Activated CD8-positive, alpha-beta memory T cell treated with anti-CD3 and anti-CD28 coated beads, Interleukin-2, amount 50 U/mL, for 24 hours (primary cell): ENCODE results near the gene PLAAT2.
"Not testable (repeated sequence)": the region's sequence is repeated elsewhere in the genome, so short reads cannot be mapped to it uniquely, and the experiment has no call there.

Experiments used
- DNase-seq: peaks from one replicate; pipeline ENCODE4 v3.0.0-alpha.2; 2020; ENCODE audit errors: extremely low read depth

Gene PLAAT2

DNA sequence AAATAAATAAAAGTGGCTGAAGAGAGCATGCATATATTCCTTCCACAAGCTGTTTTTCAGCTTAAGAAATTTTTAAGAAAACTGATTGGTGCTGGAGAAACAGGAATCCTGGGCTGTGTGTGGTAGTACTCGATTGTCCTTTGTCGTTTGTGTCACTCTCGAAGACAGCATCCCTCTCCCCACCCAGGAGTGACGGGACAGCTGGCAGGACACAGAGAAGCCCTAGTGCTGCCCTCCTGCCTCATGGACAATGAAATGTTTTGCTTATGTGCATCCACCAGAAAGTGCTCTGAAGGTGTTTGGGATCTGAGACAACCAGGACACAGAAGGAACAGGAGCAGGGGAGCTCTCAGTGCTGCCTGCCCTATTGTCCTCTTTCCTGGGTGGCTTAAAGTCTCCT is 13.8 kb downstream of the PLAAT2 start:
- no peak for DNase-seq

DNA sequence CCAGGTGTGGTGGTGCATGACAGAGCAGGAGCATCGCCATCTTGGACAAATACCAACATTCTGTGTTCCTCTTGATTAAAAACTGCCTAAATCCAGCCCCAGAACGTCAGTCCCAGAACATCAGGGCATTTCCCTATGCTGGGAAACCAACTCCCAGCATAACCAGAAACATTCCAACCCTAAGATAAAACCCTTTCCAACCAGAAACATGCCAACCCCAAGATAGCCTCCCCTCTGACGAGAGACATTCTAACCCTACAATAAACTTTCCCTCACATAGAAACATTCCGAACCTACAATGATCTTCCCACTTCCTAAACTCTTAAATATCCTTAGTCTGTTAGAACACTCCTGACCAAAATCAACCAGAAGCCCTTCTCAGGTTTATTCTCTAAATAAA is 15.0 kb downstream of the PLAAT2 start:
- DNase-seq: no peak

DNA sequence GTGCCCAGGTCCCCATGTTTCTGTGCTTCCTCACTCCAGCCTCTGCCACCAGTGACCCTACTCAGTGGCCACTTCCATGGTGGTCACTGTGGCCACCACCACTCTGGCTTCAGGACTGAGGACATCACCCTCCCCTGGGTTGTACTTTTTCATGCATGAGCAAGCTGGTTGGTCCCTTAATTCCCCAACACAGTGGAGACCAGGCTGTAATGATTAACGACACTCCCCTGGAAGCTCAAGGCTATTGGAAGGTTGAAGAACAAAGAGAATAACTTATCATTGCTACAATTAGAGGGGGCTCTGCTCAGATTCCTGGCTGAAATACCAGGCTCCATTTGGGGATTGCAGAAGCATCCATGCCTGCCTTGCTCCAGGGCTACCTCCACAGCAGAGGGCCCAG is 16.1 kb downstream of the PLAAT2 start:
- no peak for DNase-seq

DNA sequence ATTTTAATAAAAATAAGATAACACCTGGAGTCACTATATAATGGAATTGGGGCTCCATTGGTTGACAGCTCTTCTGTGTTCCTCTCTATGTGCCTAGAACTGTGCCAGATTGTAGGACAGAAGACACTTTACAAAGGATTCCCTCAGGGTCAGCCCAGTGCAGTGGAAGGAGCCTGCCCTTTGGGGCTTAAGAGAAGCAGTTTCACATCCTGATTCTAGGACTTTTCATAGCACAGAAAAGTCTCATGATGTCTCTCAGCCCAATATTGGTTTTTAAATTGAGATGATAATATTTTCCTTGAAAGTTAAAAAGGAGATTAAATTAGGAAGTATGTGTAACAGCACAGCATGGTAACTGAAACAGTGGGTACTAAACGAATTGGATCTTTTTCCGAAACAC is 19.5 kb downstream of the PLAAT2 start:
- no peak for DNase-seq

DNA sequence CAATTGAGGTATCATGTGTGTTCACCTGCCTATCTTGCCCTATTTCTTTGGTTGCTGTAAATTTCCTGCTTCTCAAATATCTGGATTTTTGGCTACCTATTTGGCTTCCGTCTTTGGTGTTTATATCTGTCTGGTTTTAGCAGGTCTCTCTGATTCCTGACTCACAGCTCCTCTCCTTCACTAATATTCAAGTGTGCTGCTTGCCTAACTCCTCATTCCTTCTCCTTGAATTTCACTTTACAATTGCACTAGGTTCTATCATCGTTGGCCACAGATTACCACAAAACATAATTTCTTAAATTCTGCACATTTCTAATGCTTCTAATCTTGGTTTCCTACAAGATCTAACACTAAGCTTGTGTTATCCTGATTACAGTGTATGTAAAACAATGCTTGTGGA is 20.7 kb downstream of the PLAAT2 start:
- not testable (repeated sequence) for DNase-seq

DNA sequence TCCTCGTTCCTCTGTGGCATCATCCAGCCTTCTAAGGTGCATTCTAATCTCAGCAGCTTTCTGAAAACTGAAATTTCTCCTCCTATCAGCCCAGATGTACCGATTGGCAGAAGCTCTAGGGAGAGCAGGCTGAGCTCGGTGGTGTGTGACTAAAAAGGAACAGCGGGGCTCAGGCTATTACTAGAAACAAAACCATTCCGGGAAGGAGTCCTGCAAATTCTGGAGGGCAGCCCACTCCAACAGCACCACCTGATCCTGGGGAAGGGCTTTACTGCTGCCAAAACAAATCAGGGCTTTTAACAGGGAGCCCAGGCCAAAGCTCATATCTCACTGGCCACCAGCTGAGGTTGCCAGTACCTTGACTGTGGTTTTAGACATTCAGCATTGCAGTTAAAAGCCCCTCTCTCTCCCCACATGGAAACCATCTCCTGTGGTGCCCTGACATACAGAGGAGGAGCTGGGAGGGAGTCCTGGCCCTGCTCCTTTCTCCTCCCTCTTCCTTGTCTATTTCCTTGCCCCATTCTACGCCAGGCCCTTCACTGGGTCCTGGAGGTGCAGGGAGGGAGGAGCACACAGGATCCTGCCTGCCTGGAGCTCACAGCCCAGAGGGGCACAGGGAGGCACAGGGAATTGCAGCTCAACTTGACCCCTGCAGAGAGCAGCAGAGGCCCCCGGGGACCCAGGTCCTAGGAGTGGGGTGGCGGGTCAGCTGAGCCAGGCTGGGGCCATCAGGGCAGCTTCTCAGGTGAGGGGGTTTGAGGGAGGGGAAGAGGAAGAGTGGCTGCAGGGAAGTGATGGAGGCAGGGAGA is 25.7 kb downstream of the PLAAT2 start:
- no peak for DNase-seq

DNA sequence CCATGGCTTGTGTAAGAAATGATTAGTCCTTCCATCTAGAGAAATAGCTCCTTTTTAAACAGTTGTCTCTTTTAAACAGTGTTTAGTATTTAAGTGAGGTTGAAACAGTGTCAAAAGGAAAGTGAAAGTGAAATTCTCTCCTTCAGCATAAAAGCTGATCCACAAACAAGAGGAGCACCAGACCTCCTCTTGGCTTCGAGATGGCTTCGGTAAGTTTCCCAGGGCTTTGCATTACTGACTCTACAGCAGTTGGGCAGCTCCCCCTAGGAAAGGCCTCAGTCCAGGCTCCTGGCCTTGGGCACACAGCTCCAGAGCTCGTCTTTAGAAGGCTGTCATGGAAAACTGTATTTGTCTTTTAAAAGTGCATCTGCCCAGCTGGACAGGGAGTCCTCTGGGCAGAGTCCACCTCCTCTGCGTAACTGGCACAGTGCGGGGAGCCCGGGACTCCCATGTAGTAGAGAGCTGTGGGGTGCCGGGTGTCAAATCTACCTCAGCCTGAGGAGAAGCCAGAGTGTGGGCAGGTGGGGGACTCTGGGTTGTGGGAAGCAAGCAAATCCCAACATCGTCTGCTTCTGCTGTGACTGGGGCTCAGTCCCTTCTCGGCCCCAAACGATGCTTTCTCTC is 26.4 kb downstream of the PLAAT2 start, which contains the start of gene PLAAT4:
TSS of gene PLAAT4 (plus strand) at position 140 of the 624 bp plus-strand sequence. CDS start at position 201, 61 bp downstream.
- no peak for DNase-seq

DNA sequence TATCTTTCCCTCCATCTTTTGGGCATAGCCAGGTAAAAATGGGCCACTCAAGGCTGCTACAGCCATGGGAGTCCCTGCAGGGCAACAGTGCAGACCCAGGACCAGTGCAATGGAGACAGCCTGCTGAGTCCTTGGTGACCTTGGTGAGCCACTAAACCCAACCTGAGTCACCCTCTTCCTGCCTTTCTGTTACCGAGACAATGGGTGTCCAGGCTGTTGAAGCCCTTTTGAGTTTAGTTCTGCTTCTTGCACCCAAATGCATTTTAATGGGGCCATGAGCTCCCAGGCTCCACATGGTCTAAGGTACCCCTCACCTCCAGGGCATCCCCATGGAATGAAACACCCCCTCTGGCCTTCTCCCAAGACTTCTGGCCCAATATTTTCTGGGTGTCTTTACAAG is 27.4 kb downstream of the PLAAT2 start:
- no peak for DNase-seq

DNA sequence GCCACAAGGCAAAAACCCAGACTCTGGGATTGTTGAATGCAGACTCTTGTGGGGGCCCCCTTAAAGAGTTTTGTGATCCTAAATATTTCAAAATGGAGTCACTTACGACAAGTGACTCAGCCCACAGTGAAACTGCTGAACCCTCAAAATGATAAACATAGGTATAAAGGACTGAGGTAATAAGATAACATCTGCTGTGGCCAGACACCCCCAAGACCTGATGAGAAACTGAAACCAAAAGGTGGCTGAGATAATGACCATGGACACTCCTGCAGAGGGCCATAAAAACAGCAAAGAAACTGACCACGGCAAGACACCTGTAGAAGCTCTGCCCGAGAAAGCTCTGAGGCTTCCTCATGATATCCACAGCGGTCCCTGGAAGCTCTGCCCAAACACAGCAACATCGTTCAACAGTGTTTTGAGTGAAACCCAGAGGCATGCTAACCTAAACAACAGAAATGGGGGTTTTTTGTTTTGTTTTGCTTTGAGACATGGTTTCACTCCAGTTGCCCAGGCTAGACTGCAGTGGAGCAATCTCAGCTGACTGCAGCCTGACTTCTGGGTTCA is 28.2 kb downstream of the PLAAT2 start:
- DNase-seq: no peak

DNA sequence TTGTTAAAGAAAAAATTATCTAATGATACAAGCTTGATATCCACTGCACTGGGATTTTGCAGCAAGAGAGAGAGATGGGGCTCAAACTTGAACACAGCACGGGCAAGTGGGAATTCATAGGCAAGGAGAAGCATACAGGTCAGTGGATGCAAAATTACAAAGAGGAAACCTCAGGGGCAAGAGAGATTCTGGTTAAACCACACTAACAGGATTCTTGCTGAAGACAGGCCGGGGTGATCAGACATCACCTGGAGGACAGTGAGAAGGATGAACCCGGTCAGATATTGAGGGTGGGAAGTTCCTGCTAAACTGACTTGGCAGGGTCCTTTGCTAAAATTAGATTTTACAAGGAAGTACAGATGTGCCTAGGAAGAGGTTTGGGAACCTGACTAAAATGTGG is 29.1 kb downstream of the PLAAT2 start:
- no peak for DNase-seq

DNA sequence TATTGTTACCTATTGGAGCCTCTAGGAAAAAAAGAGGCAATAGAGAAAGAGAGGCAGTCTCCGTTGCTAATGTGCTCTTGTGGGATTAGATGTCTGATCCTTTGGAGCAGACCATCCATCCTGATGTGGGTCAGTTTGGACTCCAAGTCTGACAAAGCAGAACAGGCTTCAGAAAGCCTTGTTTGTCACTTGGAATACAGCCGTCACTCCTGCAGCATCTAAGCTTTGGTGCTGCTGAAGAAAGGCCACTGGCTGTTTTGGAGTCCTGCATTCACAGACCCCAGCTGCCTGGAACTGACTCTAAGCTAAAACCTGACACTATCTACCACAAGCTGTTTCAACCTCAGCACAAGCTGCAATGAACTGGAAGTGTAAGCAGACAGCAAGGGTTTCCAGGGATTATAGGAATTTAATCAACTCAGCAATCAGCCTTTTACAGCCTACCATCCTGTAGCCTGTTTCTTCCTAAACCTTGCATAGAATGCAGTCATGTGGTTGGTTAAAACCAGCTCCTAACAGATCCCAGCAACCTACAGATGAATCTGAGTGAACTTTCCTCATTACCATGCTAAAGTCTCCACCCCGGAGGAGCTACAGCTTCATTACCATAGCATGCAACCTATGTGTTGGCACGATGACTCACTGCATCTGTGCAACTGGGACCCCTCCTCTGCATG is 30.2 kb downstream of the PLAAT2 start:
- DNase-seq: no peak

DNA sequence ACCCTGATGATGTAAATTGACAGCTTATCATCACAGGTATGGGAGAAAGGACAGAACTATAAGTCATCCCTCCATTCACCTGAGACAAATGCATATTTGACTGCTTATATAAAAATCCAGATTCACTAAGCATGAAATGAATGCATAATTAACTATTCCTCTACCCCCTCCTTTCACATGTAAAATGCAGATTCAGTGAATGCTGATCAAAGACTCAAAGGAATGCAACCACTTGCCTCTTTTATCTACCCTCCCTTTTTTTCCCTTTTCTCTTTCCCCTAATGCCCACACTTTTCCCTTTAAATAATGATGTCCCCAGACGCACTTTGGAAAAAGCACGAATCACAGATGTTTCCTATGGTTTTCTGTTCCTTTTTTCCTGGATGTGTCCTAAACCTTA is 31.1 kb downstream of the PLAAT2 start:
- no peak for DNase-seq

DNA sequence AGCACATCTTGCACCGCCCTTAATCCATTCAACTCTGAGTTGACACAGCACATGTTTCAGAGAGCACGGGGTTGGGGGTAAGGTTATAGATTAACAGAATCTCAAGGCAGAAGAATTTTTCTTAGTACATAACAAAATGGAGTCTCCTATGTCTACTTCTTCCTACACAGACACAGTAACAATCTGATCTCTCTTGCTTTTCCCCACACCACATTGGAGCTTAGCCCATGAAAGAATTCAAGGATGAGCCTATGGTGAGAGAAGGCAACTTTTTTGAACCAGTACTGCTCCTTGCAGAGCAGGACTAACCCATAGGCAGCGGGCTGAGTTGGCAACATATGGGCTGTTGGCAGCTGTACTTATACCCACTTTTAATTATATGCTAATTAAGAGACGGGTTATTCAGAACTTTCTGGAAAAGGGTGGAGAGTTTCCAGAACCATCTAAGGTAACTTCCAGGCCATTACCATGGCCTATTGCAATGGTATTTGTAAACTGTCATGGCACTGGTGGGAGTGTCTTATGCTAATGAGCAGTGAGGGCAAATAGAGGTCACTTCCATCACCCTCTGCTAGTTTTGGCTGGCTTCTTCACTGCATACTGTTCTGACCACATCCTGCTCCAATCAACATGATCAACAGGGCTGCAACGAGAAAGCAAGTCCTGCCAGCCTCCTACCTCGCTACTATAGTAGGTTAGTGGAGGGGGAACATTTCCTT is 31.9 kb downstream of the PLAAT2 start:
- DNase-seq: not testable (repeated sequence)

DNA sequence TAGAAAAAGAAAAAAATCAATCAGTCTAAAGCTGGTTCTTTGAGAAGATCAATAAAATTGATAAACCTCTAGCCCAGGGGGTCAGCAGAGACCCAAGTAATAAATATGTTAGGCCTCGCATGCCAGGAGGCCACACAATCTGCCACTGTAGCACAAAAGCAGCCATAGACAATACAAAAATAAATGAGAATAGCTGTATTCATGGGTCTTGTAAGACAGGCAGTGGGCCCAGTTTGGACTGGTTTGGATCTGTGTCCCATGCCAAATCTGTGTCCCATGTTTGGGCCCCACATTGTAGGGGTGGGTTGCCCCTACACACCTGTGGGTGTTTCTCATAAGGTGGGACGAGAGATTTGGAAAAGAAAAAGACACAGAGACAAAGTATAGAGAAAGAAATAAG is 33.2 kb downstream of the PLAAT2 start:
- no peak for DNase-seq

DNA sequence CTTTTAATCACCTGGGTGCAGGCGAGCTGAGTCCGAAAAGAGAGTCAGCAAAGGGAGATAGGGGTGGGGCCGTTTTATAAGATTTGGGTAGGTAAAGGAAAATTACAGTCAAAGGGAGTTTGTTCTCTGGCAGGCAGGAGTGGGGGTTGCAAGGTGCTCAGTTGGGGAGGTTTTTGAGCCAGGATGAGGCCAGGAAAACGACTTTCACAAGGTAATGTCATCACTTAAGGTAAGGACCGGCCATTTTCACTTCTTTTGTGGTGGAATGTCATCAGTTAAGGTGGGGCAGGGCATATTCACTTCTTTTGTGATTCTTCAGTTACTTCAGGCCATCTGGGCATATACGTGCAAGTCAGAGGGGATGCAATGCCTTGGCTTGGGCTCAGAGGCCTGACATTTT is 33.8 kb downstream of the PLAAT2 start:
- not testable (repeated sequence) for DNase-seq

DNA sequence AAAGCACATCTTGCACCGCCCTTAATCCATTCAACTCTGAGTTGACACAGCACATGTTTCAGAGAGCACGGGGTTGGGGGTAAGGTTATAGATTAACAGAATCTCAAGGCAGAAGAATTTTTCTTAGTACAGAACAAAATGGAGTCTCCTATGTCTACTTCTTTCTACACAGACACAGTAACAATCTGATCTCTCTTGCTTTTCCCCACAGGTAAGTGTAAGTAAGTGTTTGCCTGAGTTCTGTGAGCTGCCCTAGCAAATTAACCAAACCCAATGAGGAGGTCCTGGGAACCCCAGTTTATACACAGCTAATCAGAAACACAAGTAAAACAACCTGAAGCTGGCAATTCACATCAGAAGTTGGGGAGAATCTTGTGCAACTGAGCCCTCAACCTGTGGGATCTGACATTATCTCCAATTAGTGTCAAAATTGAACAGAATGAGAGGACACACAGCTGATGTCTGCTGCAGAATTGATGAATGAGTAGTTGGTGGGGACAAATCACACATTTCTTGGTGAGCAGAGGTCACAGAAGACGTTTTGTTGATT is 34.4 kb downstream of the PLAAT2 start:
- not testable (repeated sequence) for DNase-seq

DNA sequence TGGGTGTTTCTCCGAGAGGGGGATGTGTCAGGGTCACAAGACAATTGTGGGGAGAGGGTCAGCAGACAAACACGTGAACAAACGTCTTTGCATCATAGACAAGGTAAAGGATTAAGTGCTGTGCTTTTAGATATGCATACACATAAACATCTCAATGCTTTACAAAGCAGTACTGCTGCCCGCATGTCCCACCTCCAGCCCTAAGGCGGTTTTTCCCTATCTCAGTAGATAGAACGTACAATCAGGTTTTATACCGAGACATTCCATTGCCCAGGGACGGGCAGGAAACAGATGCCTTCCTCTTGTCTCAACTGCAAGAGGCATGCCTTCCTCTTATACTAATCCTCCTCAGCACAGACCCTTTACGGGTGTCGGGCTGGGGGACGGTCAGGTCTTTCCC is 35.0 kb downstream of the PLAAT2 start:
- not testable (repeated sequence) for DNase-seq

DNA sequence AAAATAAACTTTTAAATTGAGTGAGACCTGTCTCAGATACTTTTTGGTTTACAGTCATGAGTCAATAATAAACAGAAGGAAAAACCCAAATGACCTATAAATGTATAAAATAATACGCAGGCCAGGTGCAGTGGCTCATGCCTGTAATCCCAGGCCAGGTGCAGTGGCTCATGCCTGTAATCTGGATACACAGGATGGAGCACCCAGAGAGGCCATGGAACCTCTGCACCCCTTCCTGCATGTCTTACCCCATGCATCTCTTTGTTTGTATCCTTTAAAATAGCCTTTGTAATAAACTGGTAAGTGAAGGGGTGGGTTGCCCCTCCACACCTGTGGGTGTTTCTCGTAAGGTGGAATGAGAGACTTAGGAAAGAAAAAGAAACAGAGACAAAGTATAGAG is 35.5 kb downstream of the PLAAT2 start:
- DNase-seq: no peak

DNA sequence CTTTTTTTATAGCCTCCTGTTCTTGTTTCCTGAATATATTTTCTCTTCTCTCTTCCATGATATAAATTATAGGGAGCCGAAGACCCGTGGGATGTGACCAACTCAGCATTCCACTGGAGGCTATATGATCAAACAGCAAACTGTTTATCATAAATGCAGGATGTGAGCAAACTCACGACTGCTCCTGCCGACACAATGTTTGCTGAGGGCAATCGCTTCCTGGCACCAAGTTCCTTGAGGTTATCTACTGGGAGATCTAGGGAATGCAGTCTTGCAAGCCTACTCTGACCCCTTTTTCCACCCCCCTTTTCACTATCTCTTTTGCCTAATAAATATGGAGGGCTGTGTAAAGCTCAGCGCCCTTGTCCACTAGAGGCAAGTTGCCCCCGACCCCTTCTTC is 40.0 kb downstream of the PLAAT2 start:
- no peak for DNase-seq

DNA sequence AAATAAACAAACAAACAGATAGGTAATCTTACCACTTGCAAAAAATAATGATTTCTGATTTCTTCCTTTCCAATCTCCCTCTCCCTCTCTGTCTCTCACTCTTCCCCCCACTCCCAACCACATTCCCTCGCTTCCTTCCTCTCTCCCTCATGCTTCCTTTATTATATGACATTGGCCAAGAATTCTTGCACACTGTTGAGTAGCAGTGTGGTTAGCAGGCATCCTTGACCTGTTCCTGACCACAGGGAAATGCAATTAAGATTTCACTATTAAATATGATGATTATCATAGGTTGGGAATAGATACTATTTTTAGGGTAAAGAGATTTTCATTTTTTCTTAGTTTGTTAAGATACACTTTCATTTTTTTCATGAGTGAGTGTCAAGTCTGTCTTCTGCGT is 41.3 kb downstream of the PLAAT2 start:
- no peak for DNase-seq

DNA sequence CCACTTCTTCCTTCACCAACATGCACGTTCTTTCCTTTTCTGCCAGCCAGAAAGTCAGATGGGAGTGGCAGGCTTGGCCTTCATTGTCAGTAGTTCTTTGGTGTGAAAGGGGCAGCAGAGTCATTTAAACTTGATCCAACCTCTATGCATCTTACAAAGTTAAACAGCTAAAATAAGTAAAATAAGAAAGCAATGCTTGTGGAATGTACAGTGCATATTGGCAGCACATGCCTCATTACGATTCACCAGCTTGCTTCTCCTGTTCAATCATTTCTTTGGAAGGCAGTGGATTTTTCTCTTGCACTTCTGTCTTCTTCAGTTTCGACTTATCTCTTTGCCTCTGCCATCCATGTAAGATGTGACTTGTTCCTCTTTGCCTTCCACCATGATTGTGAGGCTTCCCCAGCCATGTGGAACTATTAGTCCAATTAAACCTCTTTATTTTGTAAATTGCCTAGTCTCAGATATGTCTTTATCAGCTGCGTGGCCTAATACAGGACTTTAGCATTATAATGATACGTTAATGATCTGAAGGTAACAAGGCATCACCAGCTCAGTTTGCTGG is 42.5 kb downstream of the PLAAT2 start:
- DNase-seq: no peak
